ENCODE results near the gene GNB1L.

GNB1L gene

DNA sequence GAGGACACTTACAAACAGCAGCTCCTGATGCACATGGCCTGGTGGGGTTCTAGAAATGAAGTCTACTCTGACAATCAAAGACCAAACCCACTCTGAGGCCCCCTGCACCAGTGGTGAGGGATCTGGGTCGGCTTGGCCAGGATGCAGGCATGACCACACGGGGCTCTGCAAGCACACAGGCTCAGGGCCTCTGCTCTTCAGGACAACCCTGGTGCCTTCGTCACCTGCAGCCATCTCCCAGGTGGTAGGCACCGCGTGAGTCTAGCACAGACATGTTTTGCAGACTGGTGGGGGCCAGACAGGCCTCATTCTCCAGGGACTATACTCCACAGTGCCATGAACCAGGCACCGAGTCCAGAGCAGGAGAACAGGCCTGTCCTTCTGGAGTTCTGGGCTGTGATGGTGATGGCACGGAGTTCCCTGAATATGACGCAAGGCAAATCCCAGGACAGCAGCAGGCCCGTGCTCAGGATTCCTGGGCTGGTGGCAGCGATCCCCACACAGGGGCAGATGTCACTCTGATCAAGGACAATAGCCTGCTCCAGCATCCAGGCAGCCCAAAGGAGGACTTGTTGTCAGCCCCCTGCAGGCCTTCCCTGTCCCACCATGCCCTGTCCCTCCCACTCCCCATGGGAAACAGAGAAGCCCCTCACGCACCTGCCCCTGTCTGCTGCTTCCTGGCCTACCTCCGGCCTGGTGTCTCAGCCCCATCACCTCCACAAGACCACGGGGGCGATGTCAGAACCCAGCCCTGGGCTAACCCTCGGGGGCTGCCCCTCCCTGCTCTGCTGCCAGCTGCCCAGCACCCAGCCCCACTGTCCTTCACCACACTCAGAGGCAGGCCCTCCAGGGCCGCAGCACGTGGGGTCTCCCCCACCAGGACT, 36.1 kb downstream of the GNB1L start:
- Histone ChIP-seq H3K18ac (ENCODE audit: low read depth in 1 of 2, low read length in 2 of 2) (no peak overlapping the region), H2BK12ac (ENCODE audit: low read length in 2 of 2) (no peak overlapping the region), H3K36me3 (ENCODE audit: control insufficient read depth in 1 of 2, insufficient read depth in 2 of 2, low read depth in 1 of 2, low read length in 2 of 2) (peaks cover 0 to 32% of the 10 kb centered on the region in 2 experiments), H2BK15ac (ENCODE audit: low read depth, poor library complexity, severe bottlenecking) (no peak overlapping the region), H3K4me2 (ENCODE audit: low read length, poor library complexity, severe bottlenecking) (no peak overlapping the region), H3K9me3 (ENCODE audit: control insufficient read depth, low read length) (no peaks in the 10 kb centered on the region), H2AFZ (ENCODE audit: low read depth, low read length) (no peak overlapping the region), H3K27ac (ENCODE audit: low read length, poor library complexity, severe bottlenecking) (no peak overlapping the region), H3K4me1 (ENCODE audit: control insufficient read depth, insufficient read depth, low read depth, low read length) (peaks cover 7% of the 10 kb centered on the region), H2AK5ac (ENCODE audit: low read length, severe bottlenecking) (no peak overlapping the region), H4K8ac (ENCODE audit: low read length) (no peak overlapping the region), H3K27me3 (ENCODE audit: control insufficient read depth in 1 of 2, insufficient read depth in 1 of 2, low read length in 2 of 2) (no peaks in the 10 kb centered on the region), H2BK120ac (ENCODE audit: low read depth, low read length) (no peak overlapping the region), H3K23ac (ENCODE audit: low read length in 2 of 2) (no peak overlapping the region), H3K14ac (ENCODE audit: low read length in 2 of 2) (peak overlapping the region in 1 of 2 experiments; percentile 70), H3K4me3 (ENCODE audit: insufficient read depth in 1 of 2, low read depth in 1 of 2, low read length in 2 of 2) (no peak overlapping the region), H3K79me1 (replicated peaks; ENCODE audit: low read length, poor library complexity, severe bottlenecking) (peaks cover 9% of the 10 kb centered on the region), H2BK5ac (ENCODE audit: low read depth, low read length, poor library complexity, severe bottlenecking) (no peak overlapping the region), H3K9ac (ENCODE audit: low read length) (no peak overlapping the region), H3K4ac (ENCODE audit: low read depth in 1 of 2, low read length in 2 of 2) (no peak overlapping the region), H4K91ac (ENCODE audit: low read length) (peak overlapping the region; percentile 12)
- no peak for DNase-seq
- 93% methylated on average over 17 of the region's 17 CpGs for WGBS

DNA sequence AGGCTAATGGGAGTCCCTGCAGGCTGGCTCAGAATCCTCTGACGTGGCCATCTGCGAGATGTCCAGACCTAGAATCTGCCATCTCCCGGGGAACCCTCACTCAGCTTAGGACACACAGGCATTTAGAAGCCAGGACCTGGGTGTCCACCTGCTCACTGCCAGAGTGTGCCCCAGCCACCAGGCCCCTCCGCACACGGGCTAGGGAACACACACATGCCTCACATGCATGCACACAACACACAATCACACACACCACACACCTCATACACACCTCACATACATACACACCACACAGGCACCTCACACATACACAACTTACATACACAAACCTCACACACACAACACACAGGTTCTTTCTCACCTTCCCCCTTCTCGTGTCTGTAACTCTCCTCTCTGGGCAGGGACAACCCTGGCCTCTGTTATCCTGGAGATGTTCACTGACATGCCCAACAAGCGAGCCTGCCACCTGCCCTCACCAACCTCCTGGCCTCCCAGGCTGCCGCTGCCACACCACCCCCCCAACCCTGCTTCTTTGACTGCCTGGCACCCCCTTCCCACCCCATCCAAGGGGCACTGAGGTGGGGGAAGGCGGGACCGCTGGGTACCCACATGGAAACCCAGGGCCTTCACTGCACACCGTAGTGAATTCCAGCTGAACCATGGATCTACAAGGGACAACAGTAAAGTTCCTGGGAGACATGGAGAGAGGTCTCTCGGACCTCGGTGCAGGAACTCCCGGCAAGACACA, 38.1 kb downstream of the GNB1L start:
- Histone ChIP-seq H2BK15ac (ENCODE audit: low read depth, poor library complexity, severe bottlenecking) (no peak overlapping the region), H3K4ac (ENCODE audit: low read depth in 1 of 2, low read length in 2 of 2) (no peak overlapping the region), H2BK5ac (ENCODE audit: low read depth, low read length, poor library complexity, severe bottlenecking) (no peak overlapping the region), H3K14ac (ENCODE audit: low read length in 2 of 2) (peak overlapping the region in 1 of 2 experiments; percentile 64), H3K36me3 (ENCODE audit: control insufficient read depth in 1 of 2, insufficient read depth in 2 of 2, low read depth in 1 of 2, low read length in 2 of 2) (peaks cover 0 to 46% of the 10 kb centered on the region in 2 experiments), H3K27me3 (ENCODE audit: control insufficient read depth in 1 of 2, insufficient read depth in 1 of 2, low read length in 2 of 2) (no peaks in the 10 kb centered on the region), H4K8ac (ENCODE audit: low read length) (no peak overlapping the region), H2BK12ac (ENCODE audit: low read length in 2 of 2) (no peak overlapping the region), H3K4me3 (ENCODE audit: insufficient read depth in 1 of 2, low read depth in 1 of 2, low read length in 2 of 2) (no peak overlapping the region), H3K23ac (ENCODE audit: low read length in 2 of 2) (no peak overlapping the region), H3K79me1 (replicated peaks; ENCODE audit: low read length, poor library complexity, severe bottlenecking) (no peaks in the 10 kb centered on the region), H2BK120ac (ENCODE audit: low read depth, low read length) (no peak overlapping the region), H3K4me2 (ENCODE audit: low read length, poor library complexity, severe bottlenecking) (no peak overlapping the region), H2AK5ac (ENCODE audit: low read length, severe bottlenecking) (no peak overlapping the region), H3K18ac (ENCODE audit: low read depth in 1 of 2, low read length in 2 of 2) (no peak overlapping the region), H4K91ac (ENCODE audit: low read length) (no peak overlapping the region), H3K27ac (ENCODE audit: low read length, poor library complexity, severe bottlenecking) (no peak overlapping the region), H3K9me3 (ENCODE audit: control insufficient read depth, low read length) (no peaks in the 10 kb centered on the region), H2AFZ (ENCODE audit: low read depth, low read length) (no peak overlapping the region), H3K9ac (ENCODE audit: low read length) (no peak overlapping the region), H3K4me1 (ENCODE audit: control insufficient read depth, insufficient read depth, low read depth, low read length) (peaks cover 4% of the 10 kb centered on the region)
- no peak for DNase-seq
- 96% methylated on average over 14 of the region's 14 CpGs for WGBS

DNA sequence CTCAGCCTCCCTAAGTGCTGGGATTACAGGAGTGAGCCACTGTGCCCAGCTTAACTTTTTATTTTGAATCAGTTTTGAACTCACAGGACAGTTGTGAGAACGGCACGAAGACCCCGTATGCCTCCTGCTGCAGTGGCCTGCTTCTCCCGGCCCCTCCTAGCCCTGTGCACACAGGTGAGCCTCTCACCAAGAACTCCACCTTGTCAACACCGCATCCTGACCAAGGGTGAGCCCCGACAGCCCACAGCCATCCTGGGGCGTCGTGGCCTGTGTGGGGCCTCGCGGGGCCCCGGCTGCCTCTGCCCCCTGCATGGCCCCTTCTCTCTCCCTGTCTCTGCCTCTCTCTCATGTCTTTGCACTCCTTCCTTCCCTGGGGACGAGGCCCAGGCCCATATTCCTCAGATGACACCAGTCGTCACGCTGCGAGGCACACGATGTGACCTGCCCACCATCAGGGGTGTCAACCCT, 38.8 kb downstream of the GNB1L start:
- no peaks in the 10 kb centered on the region for H3K79me1 ChIP-seq (replicated peaks; ENCODE audit: low read length, poor library complexity, severe bottlenecking)
- H3K4ac ChIP-seq (ENCODE audit: low read depth in 1 of 2, low read length in 2 of 2) = no peak overlapping the region

More for the DNA sequence above, 38.8 kb downstream of the GNB1L start:
- DNase-seq = no peak
- H3K23ac ChIP-seq (ENCODE audit: low read length in 2 of 2) = no peak overlapping the region
- no peak overlapping the region for H2BK15ac ChIP-seq (ENCODE audit: low read depth, poor library complexity, severe bottlenecking)
- H3K18ac ChIP-seq (ENCODE audit: low read depth in 1 of 2, low read length in 2 of 2) = no peak overlapping the region
- H4K8ac ChIP-seq (ENCODE audit: low read length) = no peak overlapping the region
- no peak overlapping the region for H4K91ac ChIP-seq (ENCODE audit: low read length)
- H2BK120ac ChIP-seq (ENCODE audit: low read depth, low read length) = no peak overlapping the region
- 93% methylated on average over 16 of the region's 16 CpGs for WGBS
- H3K4me3 ChIP-seq (ENCODE audit: insufficient read depth in 1 of 2, low read depth in 1 of 2, low read length in 2 of 2) = no peak overlapping the region
- no peak overlapping the region for H3K27ac ChIP-seq (ENCODE audit: low read length, poor library complexity, severe bottlenecking)
- H2BK5ac ChIP-seq (ENCODE audit: low read depth, low read length, poor library complexity, severe bottlenecking) = no peak overlapping the region
- H2BK12ac ChIP-seq (ENCODE audit: low read length in 2 of 2) = no peak overlapping the region
- no peaks in the 10 kb centered on the region for H3K9me3 ChIP-seq (ENCODE audit: control insufficient read depth, low read length)
- peaks cover 7% of the 10 kb centered on the region for H3K4me1 ChIP-seq (ENCODE audit: control insufficient read depth, insufficient read depth, low read depth, low read length)
- no peak overlapping the region for H3K4me2 ChIP-seq (ENCODE audit: low read length, poor library complexity, severe bottlenecking)
- H3K14ac ChIP-seq (ENCODE audit: low read length in 2 of 2) = peak overlapping the region in 1 of 2 experiments; percentile 58
- no peak overlapping the region for H2AFZ ChIP-seq (ENCODE audit: low read depth, low read length)
- no peak overlapping the region for H2AK5ac ChIP-seq (ENCODE audit: low read length, severe bottlenecking)
- no peak overlapping the region for H3K9ac ChIP-seq (ENCODE audit: low read length)
- peaks cover 0 to 46% of the 10 kb centered on the region in 2 experiments for H3K36me3 ChIP-seq (ENCODE audit: control insufficient read depth in 1 of 2, insufficient read depth in 2 of 2, low read depth in 1 of 2, low read length in 2 of 2)
- no peaks in the 10 kb centered on the region for H3K27me3 ChIP-seq (ENCODE audit: control insufficient read depth in 1 of 2, insufficient read depth in 1 of 2, low read length in 2 of 2)
